GM18499 (cell line): ENCODE measurements around the gene PPP1R13B.

Experiments used
- ATAC-seq: cut with Tn5 transposase; IDR thresholded peaks from one replicate; pipeline ENCODE4 v1.9.1; 2021; ENCODE audit warnings: moderate number of reproducible peaks; ENCODE audit not compliant: insufficient read depth, unreplicated experiment

The PPP1R13B gene

GRCh38 chr14:103836976-103837725 is 10.2 kb downstream of the PPP1R13B start:
- no peak for ATAC-seq

GRCh38 chr14:103834956-103835355 is 12.4 kb downstream of the PPP1R13B start:
- no peak for ATAC-seq

DNA sequence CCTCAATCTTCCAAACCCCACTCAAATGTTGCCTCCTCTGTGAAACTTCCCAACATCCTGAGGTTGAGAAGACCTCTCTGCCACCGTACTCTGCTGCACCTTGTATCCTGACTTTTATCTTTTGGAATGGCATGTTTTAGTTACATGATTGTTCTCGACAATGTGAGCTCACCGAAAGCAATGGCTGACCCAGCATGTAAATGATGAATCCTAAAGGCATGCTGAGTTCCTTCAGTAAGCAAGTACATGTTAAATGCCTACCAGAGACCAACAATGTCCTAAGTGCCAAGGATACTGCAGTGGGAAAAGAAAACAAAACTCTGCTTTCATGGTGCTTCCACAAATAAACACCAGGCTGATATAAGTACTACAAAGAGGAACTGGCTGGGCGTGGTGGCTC is 13.7 kb downstream of the PPP1R13B start:
- no peak for ATAC-seq

GRCh38 chr14:103832046-103832445 is 15.3 kb downstream of the PPP1R13B start:
- no peak for ATAC-seq

GRCh38 chr14:103830511-103831270 is 16.7 kb downstream of the PPP1R13B start:
- no peak for ATAC-seq

- no peak for ATAC-seq
These were observed 18.9 kb downstream of the PPP1R13B start for GRCh38 chr14:103828315-103828967.

DNA sequence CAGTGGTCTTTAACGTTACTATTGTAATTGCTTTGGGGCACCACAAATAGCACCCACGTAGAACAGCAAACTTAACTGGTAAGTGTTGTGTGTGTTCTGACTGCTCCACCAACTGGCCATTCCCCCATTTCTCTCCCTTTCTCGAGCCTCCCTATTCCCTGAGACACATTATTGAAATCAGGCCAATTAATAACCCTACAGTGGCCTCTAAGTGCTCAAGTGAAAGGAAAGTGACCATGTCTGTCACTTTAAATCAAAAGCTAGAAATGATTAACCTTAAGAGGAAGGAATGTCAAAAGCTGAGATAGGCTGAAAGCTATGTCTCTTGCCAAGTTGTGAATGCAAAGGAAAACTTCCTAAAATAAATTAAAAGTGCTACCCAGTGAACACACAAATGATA is 22.3 kb downstream of the PPP1R13B start:
- ATAC-seq, result no peak

- ATAC-seq, result no peak
These were observed 26.5 kb downstream of the PPP1R13B start for GRCh38 chr14:103820908-103821307.

GRCh38 chr14:103820382-103820781 is 27.0 kb downstream of the PPP1R13B start:
- no peak for ATAC-seq

DNA sequence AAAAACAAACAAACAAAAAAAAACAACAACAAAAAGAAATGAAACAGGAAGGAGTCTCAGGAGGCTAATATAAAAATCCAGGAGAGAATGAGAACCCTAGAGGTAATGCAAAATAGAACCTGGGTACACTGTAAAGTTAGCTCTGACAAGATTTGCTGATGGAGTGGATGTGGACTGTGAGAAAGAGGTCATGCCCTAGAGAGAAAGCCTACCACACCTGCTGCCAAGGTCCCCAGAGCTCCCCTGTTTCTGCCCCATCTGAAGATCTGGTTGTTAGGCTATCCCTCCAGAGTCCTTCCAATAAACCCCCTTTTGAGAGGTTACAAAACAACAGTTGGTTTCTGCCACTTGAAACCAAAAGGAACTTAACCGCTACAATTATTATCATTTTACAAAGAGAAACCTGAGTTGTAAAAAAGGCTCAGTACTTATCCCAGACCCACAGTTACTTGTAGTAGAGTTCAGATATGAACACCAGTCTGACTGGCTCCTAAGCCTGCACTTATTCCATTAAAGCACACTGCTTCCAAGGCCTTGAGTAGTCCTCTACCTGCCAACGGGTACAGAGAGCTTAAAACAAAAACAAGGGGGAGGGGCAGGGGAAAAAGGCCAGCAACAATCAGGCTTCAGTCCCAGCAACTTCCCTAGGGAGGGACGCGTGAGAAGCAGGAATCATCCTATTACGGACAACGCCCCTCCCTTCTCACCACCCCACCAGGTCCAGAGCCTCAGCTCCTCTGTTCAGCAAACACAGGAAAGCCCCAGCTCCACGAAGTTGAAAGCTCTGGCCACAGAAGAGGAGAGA is 27.7 kb downstream of the PPP1R13B start:
- ATAC-seq, result no peak

DNA sequence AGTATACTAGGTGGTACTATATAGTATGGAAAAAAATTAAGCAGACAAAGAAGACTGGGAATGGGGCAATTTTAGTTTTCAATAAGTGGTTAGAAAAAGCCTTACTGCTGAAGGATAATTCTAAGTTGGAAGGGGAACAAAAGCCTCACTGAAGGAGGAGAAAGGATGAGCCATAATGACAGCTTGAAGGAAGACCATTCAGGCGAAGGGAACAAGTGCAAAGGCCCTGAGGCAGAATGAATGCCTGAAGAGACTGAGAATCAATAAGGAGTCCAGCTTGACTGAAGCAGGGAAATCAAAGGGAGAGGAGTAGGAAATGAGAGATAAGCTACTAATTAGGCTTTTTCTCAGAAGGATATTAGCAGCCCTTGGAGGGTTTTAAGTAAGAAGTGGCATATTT is 28.5 kb downstream of the PPP1R13B start:
- ATAC-seq, result no peak

GRCh38 chr14:103818422-103818821 is 29.0 kb downstream of the PPP1R13B start:
- no peak for ATAC-seq

- no peak for ATAC-seq
These were observed 29.8 kb downstream of the PPP1R13B start for GRCh38 chr14:103817595-103817994.

DNA sequence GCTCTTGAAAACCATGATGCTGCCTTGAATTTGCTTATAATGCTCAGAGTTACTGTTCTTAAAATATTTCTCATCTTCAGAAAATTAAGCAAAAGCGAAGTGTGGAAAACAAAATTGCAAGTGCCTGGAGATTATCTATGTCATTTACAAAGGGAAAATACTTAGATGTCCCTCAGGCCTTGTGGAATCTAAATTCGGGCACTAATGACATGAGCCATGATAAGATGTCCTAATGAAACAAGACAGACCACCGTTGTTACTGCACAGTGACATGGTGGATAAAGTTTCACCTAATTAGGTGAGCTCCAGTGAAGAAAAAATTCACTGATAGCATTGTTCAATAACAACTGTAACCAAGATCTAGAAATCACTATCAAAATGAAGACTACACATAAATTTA is 30.4 kb downstream of the PPP1R13B start:
- no peak for ATAC-seq

DNA sequence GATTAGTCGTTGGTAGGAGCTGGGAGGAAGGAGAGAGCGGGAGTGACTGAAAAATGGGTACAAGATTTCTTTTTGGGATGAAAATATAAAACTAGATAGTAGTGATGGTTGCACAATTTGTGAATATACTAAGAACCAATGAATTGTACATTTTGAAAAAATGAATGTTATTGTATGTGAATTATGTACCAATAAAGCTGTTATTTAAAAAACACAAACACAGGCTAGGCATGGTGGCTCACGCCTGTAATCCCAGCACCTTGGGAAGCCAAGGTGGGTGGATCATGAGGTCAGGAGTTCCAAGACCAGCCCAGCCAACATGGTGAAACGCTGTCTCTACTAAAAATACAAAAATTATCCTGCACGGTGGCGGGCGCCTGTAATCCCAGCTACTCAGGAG is 32.1 kb downstream of the PPP1R13B start:
- ATAC-seq, result no peak

GRCh38 chr14:103811189-103811588 is 36.2 kb downstream of the PPP1R13B start:
- no peak for ATAC-seq

GRCh38 chr14:103808403-103809001 is 38.9 kb downstream of the PPP1R13B start:
- ATAC-seq, result no peak

- ATAC-seq, result peak; percentile 58
These were observed 40.6 kb downstream of the PPP1R13B start for GRCh38 chr14:103806805-103807204.

DNA sequence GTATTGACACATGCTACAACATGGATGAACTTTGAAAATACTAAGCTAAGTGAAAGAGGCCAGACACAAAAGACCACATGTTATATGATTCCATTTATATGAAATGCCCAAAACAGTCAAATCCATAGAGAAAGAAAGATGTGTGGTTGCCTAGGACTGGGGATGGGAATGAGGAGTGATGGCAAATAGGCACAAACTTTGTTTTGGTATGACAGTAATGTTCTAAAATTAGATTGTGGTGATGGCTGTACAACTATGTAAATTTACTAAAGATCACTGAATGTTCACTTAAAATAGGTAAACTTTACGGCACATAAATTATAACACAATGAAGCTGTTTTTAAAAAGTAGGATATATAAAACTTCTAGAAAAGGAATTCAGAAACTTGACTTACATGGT is 41.7 kb downstream of the PPP1R13B start:
- ATAC-seq, result no peak

DNA sequence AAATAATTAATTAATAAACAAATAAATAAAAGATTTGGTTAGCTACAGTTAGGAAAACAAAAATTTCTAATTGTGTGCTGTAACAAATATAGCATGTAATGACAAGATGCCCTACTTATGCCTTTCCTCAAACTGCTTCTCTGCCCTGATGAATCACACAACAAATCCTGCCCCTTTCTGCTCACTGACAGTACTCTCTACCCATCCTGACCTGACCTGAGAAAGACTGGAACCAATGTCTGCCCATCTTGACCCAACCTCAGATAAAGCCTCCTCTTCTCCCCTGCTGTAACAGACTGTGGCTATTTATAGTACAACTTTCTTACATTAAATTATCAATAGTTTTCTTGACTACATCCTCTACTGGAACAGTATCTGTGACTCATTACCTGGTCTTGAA is 43.7 kb downstream of the PPP1R13B start:
- no peak for ATAC-seq
